GM19238 (cell line): ENCODE results near the gene RFX7.
"Not testable (repeated sequence)": the region's sequence is repeated elsewhere in the genome, so short reads cannot be mapped to it uniquely, and the experiment has no call there.

Source experiments
- DNase-seq: peaks from one replicate; pipeline ENCODE4 v3.0.0; 2011; ENCODE audit warnings: low spot score; ENCODE audit not compliant: insufficient read length

RFX7 gene

DNA sequence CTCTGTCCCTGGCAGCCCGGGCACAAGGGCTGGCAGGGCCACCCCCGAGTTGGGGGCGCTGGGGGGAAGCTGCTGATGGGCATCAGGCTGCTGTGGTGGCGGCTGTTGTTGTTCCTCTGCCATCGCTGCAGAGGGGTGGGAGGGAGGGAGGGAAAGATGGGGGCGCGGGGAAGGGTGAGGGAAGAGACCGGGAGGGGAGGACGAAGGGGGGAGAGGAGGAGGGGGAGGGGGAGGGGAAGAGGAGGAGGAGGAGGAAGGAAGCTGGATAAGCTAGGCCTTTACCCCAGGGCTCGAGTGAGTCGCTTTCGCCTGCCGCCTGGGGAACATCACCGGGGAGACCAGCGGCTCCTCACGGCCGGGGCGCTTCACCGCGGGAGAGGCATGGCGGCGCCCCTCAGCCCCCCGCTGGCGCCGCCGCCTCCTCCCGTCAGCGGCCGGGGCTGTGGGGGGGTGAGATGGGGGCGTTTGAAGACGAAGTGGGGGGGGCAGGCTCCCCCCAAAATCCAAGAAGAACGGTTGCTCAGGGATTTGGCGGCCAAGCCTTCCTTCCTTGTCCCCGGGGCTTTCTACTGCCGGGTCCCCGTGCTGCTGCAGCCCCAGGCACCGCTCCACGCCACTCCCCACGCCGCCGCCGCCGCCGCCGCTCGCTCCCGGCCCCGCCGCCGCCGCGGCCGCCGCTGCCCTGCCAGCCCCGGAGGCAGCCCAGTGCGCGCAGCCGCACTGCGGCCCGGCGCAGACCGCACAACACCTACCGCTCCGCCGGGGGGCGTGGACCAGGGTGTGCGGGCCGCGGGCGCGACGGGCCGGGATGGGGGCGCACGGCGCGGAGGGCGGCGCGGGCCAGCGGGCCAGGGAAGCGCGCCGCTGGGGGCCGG, at the start of gene RFX7:
RFX7 (minus strand) TSS at position 717 of the 875 bp plus-strand sequence; CDS start at position 123, 594 bp downstream.
- DNase-seq: peak; percentile 51

DNA sequence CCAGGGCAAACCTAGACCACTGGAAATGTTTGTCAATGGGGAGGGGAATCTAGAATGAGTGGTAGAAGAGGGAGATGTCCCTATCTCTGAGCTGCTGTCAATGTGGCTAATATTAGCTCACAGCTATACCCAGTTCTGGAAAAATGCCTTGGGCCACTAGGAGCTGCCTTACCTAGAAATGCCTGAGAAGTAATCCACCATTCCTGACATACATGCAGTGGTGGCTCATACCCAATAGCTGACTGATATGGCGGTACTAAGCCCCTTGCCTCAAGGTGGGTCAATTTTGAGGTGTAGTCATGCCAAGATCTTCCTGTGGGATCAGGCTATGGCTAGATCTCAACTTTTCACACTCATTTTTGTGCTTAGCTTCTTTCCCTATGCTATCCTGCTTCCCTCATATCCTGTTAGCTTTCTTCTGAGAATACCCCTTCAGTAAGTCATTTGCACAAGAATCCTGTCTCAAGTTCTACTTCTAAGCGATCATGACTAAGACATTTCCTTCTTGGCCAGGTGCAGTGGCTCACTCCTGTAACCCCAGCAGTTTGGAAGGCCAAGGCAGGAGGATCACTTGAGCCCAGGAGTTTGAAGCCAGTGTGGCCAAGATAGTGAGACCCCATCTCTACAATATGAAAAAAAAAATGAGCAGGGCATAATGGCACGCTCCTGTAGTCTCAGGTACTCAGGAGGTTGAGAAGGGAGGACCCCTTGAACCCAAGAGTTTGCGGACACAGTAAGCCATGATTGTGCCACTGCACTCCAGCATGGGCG, 49.1 kb upstream of the RFX7 start:
- DNase-seq: no peak

DNA sequence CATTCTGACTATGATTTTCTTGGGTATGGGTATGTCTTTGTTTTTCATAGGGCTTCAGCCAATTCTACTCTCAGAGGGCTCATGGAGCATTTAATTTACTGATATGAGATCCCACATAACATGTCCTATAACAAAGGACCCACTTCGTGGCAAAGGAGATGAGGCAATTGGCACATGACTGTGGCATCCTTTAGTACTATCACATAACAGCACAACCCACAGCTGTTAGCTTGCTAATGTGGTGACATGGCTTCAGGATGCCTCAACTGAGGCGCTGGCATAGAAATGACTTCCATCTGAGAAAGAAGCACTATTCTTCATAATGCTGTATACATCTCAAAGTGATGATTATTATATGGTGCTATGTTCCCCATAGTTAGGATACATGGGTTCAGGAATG, 48.1 kb upstream of the RFX7 start:
- DNase-seq: no peak

DNA sequence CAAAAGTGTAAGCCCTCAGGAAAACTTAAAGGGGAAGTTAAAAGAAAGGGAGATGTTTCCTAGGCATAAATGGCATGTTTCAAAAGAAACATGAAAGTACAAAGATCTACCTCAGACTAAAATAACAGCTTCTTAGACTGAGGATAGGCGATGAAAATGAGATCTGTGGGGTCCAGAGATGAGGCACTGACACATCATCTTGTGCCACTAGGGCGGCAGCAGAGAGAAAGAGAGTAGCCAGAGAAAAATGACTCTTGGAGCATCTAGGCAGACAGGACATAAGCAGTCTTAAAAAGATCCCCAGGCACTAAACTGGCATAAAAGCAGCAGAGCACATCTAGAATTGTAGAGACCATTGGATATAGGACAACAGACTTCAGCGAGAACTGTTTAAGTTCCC, 42.5 kb upstream of the RFX7 start:
- DNase-seq: no peak

DNA sequence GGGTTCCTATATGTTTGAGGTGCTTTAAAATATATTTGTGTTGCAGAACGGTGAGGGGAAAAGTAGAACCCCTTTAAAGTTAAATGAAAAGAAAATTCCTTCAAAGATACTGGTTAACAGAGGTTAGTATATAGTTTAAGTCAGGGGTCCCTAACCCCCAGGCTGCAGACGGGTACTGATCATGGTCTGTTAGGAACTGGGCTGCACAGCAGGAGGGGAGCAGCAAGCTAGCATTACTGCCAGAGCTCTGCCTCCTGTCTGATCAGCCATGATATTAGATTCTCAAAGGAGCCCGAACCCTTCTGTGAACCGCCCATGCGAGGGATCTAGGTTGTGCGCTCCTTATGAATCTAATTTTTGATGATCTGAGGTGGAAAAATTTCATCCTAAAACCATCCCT, 37.5 kb upstream of the RFX7 start:
- no peak for DNase-seq

DNA sequence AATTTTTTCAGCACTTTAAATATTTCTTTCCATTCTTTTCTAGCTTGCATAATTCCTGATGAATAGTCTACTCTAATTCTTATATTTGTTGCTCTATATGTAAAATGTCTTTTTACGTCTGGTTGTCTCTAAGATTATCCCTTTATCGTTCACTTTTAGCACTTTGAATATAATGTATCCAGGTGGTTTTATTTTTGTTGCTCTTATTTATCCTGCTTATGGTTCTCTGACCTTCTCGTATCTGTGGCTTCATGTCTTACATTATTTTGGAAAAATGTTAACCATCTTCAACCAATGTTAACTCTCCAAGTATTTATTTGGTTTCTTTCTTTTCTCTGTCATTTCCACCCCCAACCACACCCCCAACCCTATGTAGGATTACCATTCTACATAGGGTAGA, 30.0 kb upstream of the RFX7 start:
- DNase-seq: no peak

DNA sequence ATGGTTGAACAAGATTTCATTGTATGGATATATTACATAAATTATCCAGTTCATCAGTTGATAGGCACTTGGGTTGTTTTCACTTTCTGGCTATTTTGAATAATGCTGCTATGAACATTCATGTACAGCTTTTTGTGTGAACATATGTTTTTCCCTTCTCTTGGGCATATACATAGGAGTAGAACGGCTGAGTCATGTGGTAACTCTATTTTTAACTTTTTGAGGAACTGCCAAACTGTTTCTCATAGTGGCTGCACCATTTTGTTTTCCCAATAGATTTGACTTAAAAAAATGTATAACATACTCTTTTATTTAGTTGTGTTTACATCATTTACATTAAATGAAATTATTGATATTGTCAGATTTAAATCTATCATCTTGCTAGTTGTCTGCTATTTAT, 28.8 kb upstream of the RFX7 start:
- DNase-seq: no peak

DNA sequence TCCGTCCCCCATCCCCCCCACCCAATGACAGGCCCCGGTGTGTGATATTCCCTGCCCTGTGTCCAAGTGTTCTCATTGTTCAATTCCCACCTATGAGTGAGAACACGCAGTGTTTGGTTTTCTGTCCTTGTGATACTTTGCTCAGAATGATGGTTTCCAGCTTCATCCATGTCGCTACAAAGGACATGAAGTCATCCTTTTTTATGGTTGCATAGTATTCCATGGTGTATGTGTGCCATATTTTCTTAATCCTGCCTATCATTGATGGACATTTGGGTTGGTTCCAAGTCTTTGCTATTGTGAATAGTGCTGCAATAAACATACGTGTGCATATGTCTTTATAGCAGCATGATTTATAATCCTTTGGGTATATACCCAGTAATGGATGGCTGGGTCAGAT, 22.8 kb upstream of the RFX7 start:
- not testable (repeated sequence) for DNase-seq

DNA sequence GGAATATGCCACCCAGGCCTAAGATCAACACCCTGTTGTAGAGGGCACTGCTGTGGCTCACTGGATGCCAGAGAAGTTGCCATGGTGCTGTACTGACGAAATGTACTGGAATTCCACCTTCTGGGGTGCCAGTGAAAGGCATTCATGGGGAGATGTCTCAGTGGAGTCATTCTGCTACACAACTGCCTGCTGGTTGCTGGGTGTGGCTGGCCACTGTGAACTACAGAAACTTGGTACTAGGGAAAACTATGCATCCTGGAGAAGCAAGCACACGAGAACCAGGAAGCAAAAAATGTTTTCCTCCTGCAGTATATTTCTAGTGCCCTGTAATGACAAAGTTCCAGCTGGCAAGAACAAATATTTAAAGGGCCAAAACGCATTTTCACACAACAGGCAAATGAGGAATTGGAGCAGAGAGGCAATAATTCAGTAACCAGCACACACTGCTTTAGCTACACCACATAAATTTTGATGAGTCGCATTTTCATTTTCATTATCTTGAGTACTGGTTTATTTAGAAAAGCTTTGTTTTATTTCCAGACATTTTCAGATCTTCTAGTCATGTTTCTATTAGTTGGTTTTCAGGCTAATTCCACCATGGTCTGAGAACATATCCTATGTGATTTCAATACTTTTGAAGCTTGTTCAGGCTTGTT, 18.3 kb upstream of the RFX7 start:
- DNase-seq: no peak

DNA sequence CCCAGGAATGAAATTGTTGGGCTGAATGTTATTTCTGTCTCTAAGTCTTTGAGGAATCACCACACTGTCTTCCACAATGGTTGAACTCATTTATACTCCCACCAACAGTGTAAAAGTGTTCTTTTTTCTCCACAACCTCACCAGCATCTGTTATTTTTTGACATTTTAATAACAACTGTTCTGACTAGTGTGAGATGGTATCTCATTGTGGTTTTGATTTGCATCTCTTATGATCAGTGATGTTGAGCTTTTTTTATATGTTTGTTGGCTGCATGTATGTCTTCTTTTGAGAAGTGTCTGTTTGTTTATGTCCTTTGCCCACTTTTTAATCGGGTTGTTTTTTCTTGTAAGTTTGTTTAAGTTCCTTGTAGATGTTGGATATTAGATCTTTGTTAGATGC, 13.6 kb upstream of the RFX7 start:
- DNase-seq: not testable (repeated sequence)

DNA sequence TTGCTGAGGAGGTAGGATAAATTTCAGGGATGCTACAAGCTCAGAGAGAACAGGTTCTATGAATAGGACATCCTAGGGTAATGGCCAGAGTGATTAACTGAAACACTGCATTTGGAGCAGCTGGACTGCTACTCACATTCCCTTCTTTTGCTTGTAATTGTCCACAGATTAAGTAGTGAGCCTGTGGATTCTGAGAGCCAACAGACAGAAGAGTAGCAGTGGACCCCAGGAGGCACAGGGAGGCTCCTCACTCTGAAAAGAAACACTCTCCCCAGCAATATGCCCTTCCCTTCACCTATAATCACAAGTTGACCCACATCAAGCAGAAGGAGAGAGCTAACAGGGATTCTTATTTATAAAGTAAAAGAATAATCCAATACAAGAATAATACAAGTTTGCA, 10.6 kb upstream of the RFX7 start:
- DNase-seq: no peak

DNA sequence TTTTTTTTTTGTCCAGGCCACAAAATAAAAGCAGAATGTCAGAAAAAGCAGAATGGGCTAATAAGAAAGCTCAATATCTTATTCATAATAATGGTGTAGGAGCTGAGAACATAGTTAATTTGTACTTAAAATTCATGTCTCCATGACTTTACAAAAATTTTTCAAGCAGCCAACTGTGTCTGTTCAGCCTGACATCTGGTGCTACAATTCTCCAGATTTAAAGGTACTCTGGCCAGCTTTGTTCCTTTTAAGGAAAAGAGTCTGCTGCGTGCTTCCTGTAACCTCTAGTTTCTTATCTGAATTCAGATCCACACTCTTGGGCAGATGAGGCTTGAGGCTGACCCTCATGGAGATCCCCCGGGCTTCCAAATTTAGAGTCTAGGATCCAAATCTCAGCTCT, 8.7 kb upstream of the RFX7 start:
- DNase-seq: no peak

DNA sequence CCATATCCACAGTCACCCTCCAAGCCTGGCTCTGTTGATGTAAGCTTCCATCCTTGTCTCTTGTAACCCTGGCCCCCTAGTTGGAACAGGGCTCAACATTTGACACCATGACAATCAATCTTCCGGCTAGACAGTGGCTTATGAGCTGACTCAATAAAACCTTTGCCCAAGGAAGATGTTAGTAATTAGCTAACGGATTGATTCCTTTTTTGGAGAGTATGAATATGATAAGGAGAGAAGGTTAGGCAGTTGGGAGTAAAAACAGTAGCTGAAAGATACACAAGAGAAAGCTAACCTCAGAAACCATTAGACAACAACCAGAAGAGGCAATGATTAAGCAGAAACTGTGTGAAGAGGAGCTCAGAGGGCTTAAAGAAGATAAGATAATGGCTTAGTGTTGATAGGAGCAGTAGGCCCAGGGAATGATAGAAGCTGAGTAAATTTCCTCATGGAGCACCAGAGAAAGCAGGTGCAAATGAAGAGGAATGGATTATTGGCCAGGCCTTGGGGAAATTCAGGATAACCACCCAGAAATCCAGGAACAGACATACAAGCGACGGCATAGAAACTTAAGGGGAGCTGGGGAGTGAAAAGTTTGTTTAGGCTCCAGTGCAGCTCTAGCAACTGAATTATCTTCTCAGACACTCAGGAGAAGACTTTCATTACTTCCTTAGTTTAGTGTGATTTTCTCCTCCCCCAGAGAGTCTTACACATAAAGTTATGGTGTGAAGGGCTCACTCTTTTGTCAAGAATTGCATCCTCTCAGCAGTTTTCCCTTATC, 7.8 kb upstream of the RFX7 start:
- DNase-seq: no peak

DNA sequence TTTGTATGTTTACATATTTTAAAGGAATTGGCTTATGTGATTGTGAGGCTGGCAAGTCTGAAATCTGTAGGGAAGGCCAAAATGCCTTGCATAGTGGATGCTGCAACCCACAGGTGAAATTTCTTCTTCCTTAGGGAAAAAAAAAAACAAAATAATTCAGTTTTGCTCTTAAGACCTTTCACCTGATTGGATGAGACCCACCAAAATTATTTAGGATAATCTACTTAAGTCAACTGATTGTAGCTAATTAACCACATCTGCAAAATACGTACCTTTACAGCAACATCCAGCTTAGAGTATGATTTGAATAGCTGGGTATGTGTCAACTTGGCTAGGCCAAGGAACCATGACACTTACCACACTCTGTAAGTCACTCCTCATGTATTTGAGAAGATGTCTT, 6.9 kb upstream of the RFX7 start:
- no peak for DNase-seq

DNA sequence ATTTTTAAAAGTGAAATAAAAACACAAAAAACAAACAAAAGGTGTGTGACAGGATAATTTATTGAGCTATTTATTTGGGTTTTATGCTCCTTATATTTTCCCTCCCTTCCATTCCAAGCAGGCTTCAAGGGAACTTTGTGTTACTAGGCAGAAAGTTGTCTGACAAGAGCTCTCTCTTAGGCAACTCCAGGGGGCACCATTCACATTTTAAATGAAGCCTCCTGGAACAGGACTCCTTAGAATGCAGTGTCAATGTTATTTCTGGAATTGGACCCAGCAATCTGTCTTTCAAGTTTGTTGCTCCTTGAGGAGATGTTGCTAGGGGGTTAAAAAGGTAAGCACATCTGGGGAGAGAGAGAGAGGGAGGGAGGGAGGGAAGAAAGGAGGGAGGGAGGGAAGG, 5.4 kb upstream of the RFX7 start:
- DNase-seq: no peak

DNA sequence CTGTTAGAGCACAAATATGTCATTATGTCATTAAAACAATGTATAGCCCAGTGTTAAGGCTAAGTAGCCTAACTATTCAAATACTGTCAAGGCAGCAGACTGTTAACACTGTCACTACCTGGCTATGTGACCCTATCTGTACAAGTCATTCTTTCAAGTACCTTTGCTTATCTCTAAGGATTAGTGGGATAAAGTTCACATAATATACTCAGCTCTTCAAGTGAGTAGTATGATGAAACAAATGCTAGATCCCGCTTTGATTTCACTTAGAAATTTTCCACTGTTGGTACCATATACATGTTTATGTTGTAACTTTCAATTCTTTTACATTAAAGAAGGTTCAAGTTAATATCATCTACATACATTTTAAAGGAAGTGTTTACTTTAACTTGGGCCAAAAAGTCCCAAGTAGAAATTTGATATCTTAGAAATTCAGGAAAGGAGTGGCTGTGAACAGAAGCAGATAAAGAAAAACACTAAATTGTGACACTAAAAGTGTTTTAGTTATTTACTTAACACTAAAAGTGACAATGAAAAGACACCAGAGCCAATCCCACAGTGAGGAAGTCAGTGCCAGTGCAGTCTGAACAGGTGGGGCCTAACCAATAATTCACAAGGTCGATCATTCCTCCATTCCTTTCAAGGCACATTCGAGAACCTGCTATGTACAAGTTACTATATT, 4.8 kb upstream of the RFX7 start:
- DNase-seq: no peak

DNA sequence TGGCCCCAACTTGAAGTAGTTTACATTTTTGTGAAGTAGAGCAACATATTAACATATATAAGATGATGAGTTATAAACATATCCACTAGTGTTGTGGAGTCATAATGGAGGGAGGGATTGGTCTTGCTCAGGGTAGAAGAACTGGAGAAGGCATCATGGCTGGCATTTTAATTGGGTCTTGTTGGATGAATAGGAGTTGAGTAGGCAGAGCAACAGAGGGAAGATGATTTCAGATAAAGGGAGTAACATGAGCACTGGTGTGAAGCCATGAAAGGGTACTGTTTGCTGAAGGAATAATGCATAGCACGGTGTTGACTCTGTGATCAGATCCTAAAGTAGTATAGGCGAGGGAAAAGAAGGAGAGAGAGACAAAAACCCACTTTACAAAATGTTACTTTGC, 3.6 kb upstream of the RFX7 start:
- no peak for DNase-seq

DNA sequence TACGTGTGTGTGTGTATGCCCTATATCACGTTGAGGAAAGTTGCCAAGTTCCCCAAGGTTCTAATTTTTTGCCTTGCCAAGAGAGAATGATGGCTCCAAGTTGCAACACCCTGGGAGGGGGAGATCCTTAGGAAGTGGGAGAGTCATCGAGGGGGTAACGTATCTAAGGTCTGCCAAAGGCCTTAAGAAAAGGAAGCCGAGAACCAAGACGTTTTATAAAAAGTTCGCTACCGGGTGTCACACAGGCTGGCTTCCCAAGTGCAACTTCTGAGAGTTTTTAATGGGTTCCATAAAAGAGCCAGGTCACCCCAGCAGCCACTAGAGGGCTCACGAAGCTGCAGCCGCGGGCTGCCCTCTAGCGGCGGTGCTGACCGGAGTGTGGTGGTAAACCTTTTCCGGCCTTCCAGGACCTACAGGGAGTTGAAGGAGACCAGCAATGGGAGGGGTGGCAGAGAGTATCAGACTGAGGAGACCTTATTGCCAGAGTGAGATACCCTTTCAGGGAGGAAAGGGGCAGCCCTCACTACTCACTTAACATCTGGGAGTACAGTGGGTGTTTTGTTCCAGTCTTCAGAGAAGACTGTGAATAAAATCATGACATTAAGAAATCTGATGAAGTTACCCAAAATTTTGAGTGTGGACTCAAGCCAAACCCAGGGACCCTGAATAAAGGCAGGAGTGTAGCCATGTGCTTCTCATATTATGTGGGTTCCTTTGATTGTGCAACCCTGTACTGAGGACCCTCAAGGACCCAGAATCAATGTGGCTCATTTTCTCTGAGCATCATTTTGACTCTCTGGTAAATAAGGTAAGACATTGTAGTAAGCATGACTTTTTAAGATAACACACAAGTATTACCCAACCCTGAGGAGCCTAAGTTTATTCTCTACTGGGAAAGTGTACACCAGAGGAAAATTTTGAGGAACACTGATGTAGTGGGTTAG, 2.5 kb upstream of the RFX7 start:
- peak; percentile 55 for DNase-seq

DNA sequence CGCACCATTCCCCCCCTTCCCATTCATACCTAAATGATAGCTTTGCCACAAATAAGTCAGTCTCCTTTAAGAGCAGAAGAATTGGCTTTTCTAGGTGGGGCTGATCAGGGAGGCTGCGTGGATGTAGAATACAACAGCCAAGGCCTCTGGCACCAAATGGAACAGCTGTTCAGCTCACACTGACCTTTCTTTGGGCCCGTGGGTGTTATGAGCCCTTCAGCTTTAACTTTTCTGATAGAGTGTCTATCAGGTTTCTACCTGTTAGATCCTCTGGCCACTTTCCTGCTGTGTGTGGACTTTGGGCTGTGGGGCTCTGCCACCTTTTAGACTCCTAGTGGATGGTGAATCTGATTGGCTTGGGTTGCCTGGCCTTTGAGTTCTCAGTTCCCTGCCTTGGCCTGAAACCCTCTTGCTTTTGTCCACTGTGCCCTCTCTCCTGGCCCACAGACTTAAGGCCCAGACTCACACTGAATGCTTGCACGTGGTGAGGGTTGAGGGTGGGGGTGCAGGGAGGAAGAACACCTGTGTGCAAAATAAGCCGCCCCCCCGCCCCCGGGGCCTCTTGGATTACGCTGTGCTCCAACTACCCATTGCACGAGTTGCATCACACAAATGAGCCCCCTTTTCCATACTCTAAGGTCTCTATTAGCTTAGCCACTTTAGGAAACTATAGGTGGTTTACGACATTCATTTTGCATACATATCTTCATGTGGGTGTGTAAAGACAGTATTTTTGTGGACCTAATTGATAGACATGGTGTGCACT, 1.3 kb upstream of the RFX7 start:
- no peak for DNase-seq
